Measurements from ENCODE around the gene MICALL2.

- TF ChIP-seq, protein P1, sequence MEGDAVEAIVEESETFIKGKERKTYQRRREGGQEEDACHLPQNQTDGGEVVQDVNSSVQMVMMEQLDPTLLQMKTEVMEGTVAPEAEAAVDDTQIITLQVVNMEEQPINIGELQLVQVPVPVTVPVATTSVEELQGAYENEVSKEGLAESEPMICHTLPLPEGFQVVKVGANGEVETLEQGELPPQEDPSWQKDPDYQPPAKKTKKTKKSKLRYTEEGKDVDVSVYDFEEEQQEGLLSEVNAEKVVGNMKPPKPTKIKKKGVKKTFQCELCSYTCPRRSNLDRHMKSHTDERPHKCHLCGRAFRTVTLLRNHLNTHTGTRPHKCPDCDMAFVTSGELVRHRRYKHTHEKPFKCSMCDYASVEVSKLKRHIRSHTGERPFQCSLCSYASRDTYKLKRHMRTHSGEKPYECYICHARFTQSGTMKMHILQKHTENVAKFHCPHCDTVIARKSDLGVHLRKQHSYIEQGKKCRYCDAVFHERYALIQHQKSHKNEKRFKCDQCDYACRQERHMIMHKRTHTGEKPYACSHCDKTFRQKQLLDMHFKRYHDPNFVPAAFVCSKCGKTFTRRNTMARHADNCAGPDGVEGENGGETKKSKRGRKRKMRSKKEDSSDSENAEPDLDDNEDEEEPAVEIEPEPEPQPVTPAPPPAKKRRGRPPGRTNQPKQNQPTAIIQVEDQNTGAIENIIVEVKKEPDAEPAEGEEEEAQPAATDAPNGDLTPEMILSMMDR (IDR thresholded peaks at IDR 0.05), result no peak
- TF ChIP-seq POLR2A (IDR thresholded peaks at IDR 0.05), result no peak
Observed at GRCh38 chr7:1424041-1424440, 35.2 kb downstream of the MICALL2 start.

Data from adrenal gland (tissue), 5 donors.